DND-41 (cell line): ENCODE results near the gene CLEC2D.

ENCODE experiments used
- ATAC-seq: fragments of 200-7000 bp; cut with Tn5 transposase; 3 replicates; pipeline ENCODE4 v1.9.1; 2021; ENCODE audit warnings: low read depth; ENCODE audit not compliant: insufficient read depth
- DNase-seq: peaks from one replicate; pipeline ENCODE4 v3.0.0-alpha.2; 2020
- H2AFZ ChIP-seq: 2 replicates; pipeline ENCODE4 v1.6.0; 2012; ENCODE audit warnings: low read depth, low read length
- H3K27ac ChIP-seq: 2 replicates; pipeline ENCODE4 v1.5.1; 2012; ENCODE audit warnings: low read length, inconsistent platforms
- H3K27me3 ChIP-seq: fragments of 200-600 bp; sonication (generic); 2 replicates; pipeline ENCODE4 v1.6.0; 2012; ENCODE audit warnings: low read length, mild to moderate bottlenecking, inconsistent platforms; ENCODE audit not compliant: insufficient read depth, poor library complexity
- H3K36me3 ChIP-seq: 2 replicates; pipeline ENCODE4 v1.5.1; 2012; ENCODE audit warnings: low read length, inconsistent platforms; ENCODE audit not compliant: insufficient read depth
- H3K4me1 ChIP-seq: 2 replicates; pipeline ENCODE4 v1.5.1; 2012; ENCODE audit warnings: mild to moderate bottlenecking, low read length; ENCODE audit not compliant: insufficient read depth
- H3K4me2 ChIP-seq: 2 replicates; pipeline ENCODE4 v1.6.0; 2012; ENCODE audit warnings: mild to moderate bottlenecking, moderate library complexity, low read length, inconsistent platforms; ENCODE audit not compliant: insufficient read depth
- H3K4me3 ChIP-seq, 2 experiments: fragments of 200-600 bp in 1 of 2; shearing (Covaris generic) in 1 of 2; 2 replicates each; pipeline ENCODE4 v1.5.1; 2012 to 2016; ENCODE audit warnings: inconsistent platforms in 2 of 2, low read length in 2 of 2, mild to moderate bottlenecking in 2 of 2, low read depth in 1 of 2, moderate library complexity in 1 of 2
- H3K79me2 ChIP-seq: 2 replicates; pipeline ENCODE4 v1.6.0; 2012; ENCODE audit warnings: low read length, inconsistent platforms; ENCODE audit not compliant: insufficient read depth
- H3K9ac ChIP-seq: 2 replicates; pipeline ENCODE4 v1.6.0; 2012; ENCODE audit warnings: low read depth, mild to moderate bottlenecking, inconsistent platforms, low read length, moderate library complexity
- H3K9me3 ChIP-seq: 2 replicates; pipeline ENCODE4 v1.5.1; 2012; ENCODE audit warnings: low read length, moderate library complexity, mild to moderate bottlenecking, inconsistent platforms; ENCODE audit not compliant: insufficient read depth, severe bottlenecking
- H4K20me1 ChIP-seq: 2 replicates; pipeline ENCODE4 v1.6.0; 2012; ENCODE audit warnings: low read length; ENCODE audit not compliant: insufficient read depth
- CTCF ChIP-seq: IDR thresholded peaks from 2 replicates; pipeline ENCODE4 v1.5.1; 2012; ENCODE audit warnings: borderline replicate concordance, low read length, moderate library complexity, mild to moderate bottlenecking; ENCODE audit not compliant: poor library complexity, severe bottlenecking; ENCODE audit errors: extremely low read depth
- EZH2 ChIP-seq: IDR thresholded peaks from 3 replicates; pipeline ENCODE4 v1.6.1; 2012; ENCODE audit warnings: borderline replicate concordance, low read depth, mild to moderate bottlenecking, moderate library complexity, low read length, inconsistent platforms; ENCODE audit not compliant: severe bottlenecking

The CLEC2D gene

GRCh38 chr12:9740106-9740750 is 70.7 kb downstream of the CLEC2D start:
- no peak for ATAC-seq
- no peak for TF ChIP-seq EZH2
- TF ChIP-seq CTCF = no peak
- DNase-seq = no peak
- Histone ChIP-seq H3K36me3 (no peaks in the 10 kb centered on the region), H3K4me3 (no peak overlapping the region), H3K9me3 (no peaks in the 10 kb centered on the region), H3K27ac (no peak overlapping the region), H3K4me2 (no peak overlapping the region), H2AFZ (no peak overlapping the region), H3K79me2 (no peaks in the 10 kb centered on the region), H3K27me3 (peaks cover 10% of the 10 kb centered on the region), H3K9ac (no peak overlapping the region), H4K20me1 (no peaks in the 10 kb centered on the region), H3K4me1 (peaks cover 39% of the 10 kb centered on the region)

GRCh38 chr12:9741726-9742125 is 72.2 kb downstream of the CLEC2D start:
- ATAC-seq = peak; percentile 93
- Histone ChIP-seq H3K36me3 (no peaks in the 10 kb centered on the region), H3K4me3 (no peak overlapping the region), H3K27ac (no peak overlapping the region), H3K79me2 (no peaks in the 10 kb centered on the region), H4K20me1 (no peaks in the 10 kb centered on the region), H3K27me3 (peaks cover 11% of the 10 kb centered on the region), H2AFZ (no peak overlapping the region), H3K9me3 (no peaks in the 10 kb centered on the region), H3K9ac (no peak overlapping the region), H3K4me2 (peak overlapping the region; percentile 55), H3K4me1 (peaks cover 38% of the 10 kb centered on the region)
- DNase-seq = peak; percentile 68
- TF ChIP-seq CTCF (no peak), EZH2 (no peak)

GRCh38 chr12:9742661-9743060 is 73.1 kb downstream of the CLEC2D start:
- H3K9me3 ChIP-seq = no peaks in the 10 kb centered on the region
- peaks cover 11% of the 10 kb centered on the region for H3K27me3 ChIP-seq
- peak overlapping the region in 1 of 2 experiments; percentile 33; a peak in 1 of 4 replicates for H3K4me3 ChIP-seq
- H3K4me1 ChIP-seq = peaks cover 31% of the 10 kb centered on the region
- no peaks in the 10 kb centered on the region for H4K20me1 ChIP-seq
- no peak overlapping the region for H3K27ac ChIP-seq
- H3K79me2 ChIP-seq = no peaks in the 10 kb centered on the region
- no peaks in the 10 kb centered on the region for H3K36me3 ChIP-seq
- no peak for TF ChIP-seq EZH2
- TF ChIP-seq CTCF = no peak
- peak overlapping the region; percentile 55 for H3K4me2 ChIP-seq
- H3K9ac ChIP-seq = no peak overlapping the region
- DNase-seq (no peak), ATAC-seq (no peak)
- H2AFZ ChIP-seq = no peak overlapping the region
